H1 (cell line): ENCODE results near the gene MASTL. TPM values are rescaled to one million over a fixed set of nuclear protein-coding genes. Genes with fewer than 3 reads are reported as not detected.

ENCODE experiments used
- CTCF ChIA-PET: fragments of 300-600 bp; sonication (Branson Sonifier 250); formaldehyde crosslinking; loops from one replicate; lab custom pipeline; 2021; ENCODE audit not compliant: partially characterized antibody; lab: Charles Lee
- POLR2A ChIA-PET: fragments of 300-600 bp; sonication (Branson Sonifier 250); formaldehyde crosslinking; loops from one replicate; lab custom pipeline; 2021; ENCODE audit warnings: inconsistent platforms; ENCODE audit not compliant: partially characterized antibody; lab: Charles Lee
- DNase-seq, 2 experiments: peaks; one replicate each; pipeline versions ENCODE4 v3.0.0 to v3.0.0-alpha.2; 2010 to 2022; ENCODE audit warnings: low spot score in 2 of 2, low read depth in 1 of 2, mixed read lengths in 1 of 2
- FAIRE-seq: peaks from 2 replicates; lab custom pipeline; 2011; peaks lifted over from hg19 to GRCh38; lab: Jason Lieb, UNC
- H2AFZ ChIP-seq: 2 replicates; pipeline ENCODE4 v1.8.1; 2012; ENCODE audit warnings: low read length, inconsistent platforms
- H2AK5ac ChIP-seq: 2 replicates; pipeline ENCODE4 v1.6.1; 2013; ENCODE audit warnings: low read depth, low read length
- H2BK120ac ChIP-seq: replicated peaks from 2 replicates; pipeline ENCODE3; 2013; ENCODE audit warnings: low read depth, low read length, inconsistent platforms
- H2BK12ac ChIP-seq: 2 replicates; pipeline ENCODE4 v1.6.1; 2013; ENCODE audit warnings: low read depth, low read length
- H2BK15ac ChIP-seq: 2 replicates; pipeline ENCODE4 v1.6.1; 2013; ENCODE audit warnings: low read length
- H2BK20ac ChIP-seq: 2 replicates; pipeline ENCODE4 v1.6.1; 2013; ENCODE audit warnings: low read length
- H2BK5ac ChIP-seq: 2 replicates; pipeline ENCODE4 v1.6.1; 2013; ENCODE audit warnings: low read depth, low read length
- H3K14ac ChIP-seq: 2 replicates; pipeline ENCODE4 v1.6.1; 2013; ENCODE audit warnings: inconsistent platforms; ENCODE audit not compliant: insufficient read length
- H3K18ac ChIP-seq: 2 replicates; pipeline ENCODE4 v1.6.1; 2013; ENCODE audit warnings: low read length; ENCODE audit errors: extremely low read depth
- H3K23ac ChIP-seq: 2 replicates; pipeline ENCODE4 v1.6.1; 2013; ENCODE audit warnings: inconsistent platforms; ENCODE audit not compliant: insufficient read length
- H3K23me2 ChIP-seq: 2 replicates; pipeline ENCODE4 v1.6.1; 2013; ENCODE audit warnings: low read depth, low read length
- H3K27ac ChIP-seq: 2 replicates; pipeline ENCODE4 v1.6.1; 2011; ENCODE audit warnings: low read depth, low read length, inconsistent platforms
- H3K27me3 ChIP-seq, 4 experiments: replicated peaks in 1 of 4; 1 replicate in 1 of 4; 2 replicates in 3 of 4; pipeline versions ENCODE4 v1.6.1 to v1.8.1; 2011 to 2013; ENCODE audit warnings: low read length in 3 of 4, mild to moderate bottlenecking in 3 of 4, inconsistent platforms in 2 of 4, mixed read lengths in 2 of 4, moderate library complexity in 1 of 4; ENCODE audit not compliant: control insufficient read depth in 3 of 4, insufficient read depth in 3 of 4; ENCODE audit errors: extremely low read depth in 1 of 4
- H3K36me3 ChIP-seq, 4 experiments: 2 replicates each; pipeline versions ENCODE4 v1.6.1 to v1.8.1; 2011 to 2013; ENCODE audit warnings: mild to moderate bottlenecking in 4 of 4, low read length in 3 of 4, moderate library complexity in 2 of 4, control low read depth in 1 of 4, inconsistent platforms in 1 of 4; ENCODE audit not compliant: insufficient read depth in 4 of 4, control insufficient read depth in 2 of 4
- H3K4ac ChIP-seq: replicated peaks from 2 replicates; pipeline ENCODE3; 2013; ENCODE audit warnings: low read length, low read depth, mixed read lengths, inconsistent platforms; ENCODE audit not compliant: insufficient read length
- H3K4me1 ChIP-seq, 4 experiments: replicated peaks in 1 of 4; 1 replicate in 1 of 4; 2 replicates in 3 of 4; pipeline versions ENCODE4 v1.6.1 to v1.8.1; 2011 to 2013; ENCODE audit warnings: low read length in 3 of 4, inconsistent platforms in 2 of 4, mixed read lengths in 1 of 4; ENCODE audit not compliant: insufficient read depth in 4 of 4, control insufficient read depth in 3 of 4
- H3K4me2 ChIP-seq, 2 experiments: 2 replicates each; pipeline versions ENCODE4 v1.6.1 to v1.8.1; 2011 to 2013; ENCODE audit warnings: low read depth in 2 of 2, low read length in 2 of 2, control low read depth in 1 of 2, inconsistent platforms in 1 of 2, mild to moderate bottlenecking in 1 of 2; ENCODE audit not compliant: insufficient read depth in 1 of 2
- H3K4me3 ChIP-seq, 4 experiments: fragments of 200-600, 300-600 bp in 1 of 4; sonication (generic), shearing (Covaris generic), sonication (Bioruptor Twin) in 1 of 4; 2 replicates each; pipeline versions ENCODE4 v1.5.1 to v1.8.1; 2011 to 2016; ENCODE audit warnings: low read length in 4 of 4, low read depth in 3 of 4, control low read depth in 2 of 4, inconsistent platforms in 2 of 4, mild to moderate bottlenecking in 2 of 4, mixed read lengths in 1 of 4, moderate library complexity in 1 of 4; ENCODE audit not compliant: insufficient read depth in 2 of 4; ENCODE audit errors: extremely low read depth in 1 of 4
- H3K56ac ChIP-seq: replicated peaks from 2 replicates; pipeline ENCODE3; 2013; ENCODE audit warnings: low read depth, mild to moderate bottlenecking, mixed read lengths, low read length, inconsistent platforms; ENCODE audit not compliant: insufficient read length
- H3K79me1 ChIP-seq: 2 replicates; pipeline ENCODE4 v1.6.1; 2013; ENCODE audit warnings: low read depth, low read length, control low read depth
- H3K79me2 ChIP-seq, 2 experiments: 2 replicates each; pipeline versions ENCODE4 v1.6.1 to v1.8.1; 2012 to 2013; ENCODE audit warnings: low read length in 2 of 2, mild to moderate bottlenecking in 2 of 2, inconsistent platforms in 1 of 2; ENCODE audit not compliant: insufficient read depth in 2 of 2, control insufficient read depth in 1 of 2
- H3K9ac ChIP-seq, 4 experiments: replicated peaks in 1 of 4; 1 replicate in 1 of 4; 2 replicates in 3 of 4; pipeline versions ENCODE4 v1.6.1 to v1.8.1; 2011 to 2013; ENCODE audit warnings: low read depth in 3 of 4, low read length in 3 of 4, control low read depth in 2 of 4, mild to moderate bottlenecking in 2 of 4, moderate library complexity in 2 of 4, inconsistent platforms in 1 of 4; ENCODE audit errors: extremely low read depth in 1 of 4
- H3K9me3 ChIP-seq, 2 experiments: 2 replicates each; pipeline versions ENCODE4 v1.6.1 to v1.8.1; 2012 to 2013; ENCODE audit warnings: mild to moderate bottlenecking in 2 of 2, moderate library complexity in 2 of 2, control low read depth in 1 of 2, inconsistent platforms in 1 of 2, low read depth in 1 of 2, low read length in 1 of 2, mixed read lengths in 1 of 2; ENCODE audit not compliant: insufficient read depth in 2 of 2
- H4K20me1 ChIP-seq, 2 experiments: replicated peaks in 1 of 2; 2 replicates each; pipeline versions ENCODE3 to v1.8.1; 2011 to 2013; ENCODE audit warnings: inconsistent platforms in 2 of 2, low read length in 2 of 2, mild to moderate bottlenecking in 1 of 2; ENCODE audit not compliant: insufficient read depth in 2 of 2, control insufficient read depth in 1 of 2
- H4K5ac ChIP-seq: 2 replicates; pipeline ENCODE4 v1.6.1; 2013; ENCODE audit warnings: low read length, low read depth, mixed read lengths, inconsistent platforms; ENCODE audit not compliant: insufficient read length
- H4K8ac ChIP-seq: 2 replicates; pipeline ENCODE4 v1.8.0; 2013; ENCODE audit warnings: mild to moderate bottlenecking, moderate library complexity, low read length, inconsistent platforms; ENCODE audit not compliant: insufficient read depth; ENCODE audit errors: extremely low read depth
- H4K91ac ChIP-seq: replicated peaks from 2 replicates; pipeline ENCODE3; 2013; ENCODE audit warnings: low read length, mixed read lengths, inconsistent platforms; ENCODE audit not compliant: insufficient read length
- BCL11A ChIP-seq, 2 experiments: IDR thresholded peaks; one replicate each; pipeline ENCODE4 v1.6.1; 2011; ENCODE audit warnings: low read depth in 2 of 2, low read length in 2 of 2, mild to moderate bottlenecking in 2 of 2
- CREB1 ChIP-seq: IDR thresholded peaks from 2 replicates; pipeline ENCODE4 v1.6.1; 2012; ENCODE audit warnings: inconsistent platforms
- CTCF ChIP-seq, 3 experiments: IDR thresholded peaks; 1 replicate in 2 of 3; 2 replicates in 1 of 3; pipeline versions ENCODE4 v1.5.1 to v1.6.1; 2011; ENCODE audit warnings: low read length in 3 of 3, mild to moderate bottlenecking in 3 of 3, inconsistent platforms in 2 of 3, low read depth in 1 of 3, moderate library complexity in 1 of 3; ENCODE audit not compliant: insufficient read depth in 1 of 3; ENCODE audit errors: control extremely low read depth in 1 of 3
- GABPA ChIP-seq: IDR thresholded peaks from 2 replicates; pipeline ENCODE4 v1.6.1; 2011; ENCODE audit warnings: mild to moderate bottlenecking, low read length, moderate library complexity, borderline replicate concordance; ENCODE audit not compliant: insufficient read depth
- KDM4A ChIP-seq: IDR thresholded peaks from one replicate; pipeline ENCODE4 v1.7.1; 2012; ENCODE audit warnings: low read depth, mild to moderate bottlenecking, moderate library complexity, low read length, inconsistent platforms; ENCODE audit not compliant: severe bottlenecking
- RBBP5 ChIP-seq: IDR thresholded peaks from 2 replicates; pipeline ENCODE4 v1.7.1; 2012; ENCODE audit warnings: low read depth, mild to moderate bottlenecking, inconsistent platforms, low read length, moderate library complexity, borderline replicate concordance
- SAP30 ChIP-seq: fragments of 300-600 bp; sonication (generic); IDR thresholded peaks from 2 replicates; pipeline ENCODE4 v1.7.1; 2012; ENCODE audit warnings: low read length, moderate library complexity, mild to moderate bottlenecking, inconsistent platforms; ENCODE audit not compliant: insufficient read depth, insufficient replicate concordance
- SP1 ChIP-seq: IDR thresholded peaks from 2 replicates; pipeline ENCODE4 v1.6.1; 2011; ENCODE audit warnings: low read depth, low read length
- SP4 ChIP-seq: IDR thresholded peaks from 2 replicates; pipeline ENCODE4 v1.6.1; 2012; ENCODE audit warnings: low read length, inconsistent platforms
- TBP ChIP-seq: IDR thresholded peaks from 2 replicates; pipeline ENCODE4 v1.6.1; 2011; ENCODE audit warnings: low read depth, low read length, improper control_type of control experiment
- WGBS, 2 experiments: shearing (Covaris generic) in 1 of 2; methylation state at CpG; one replicate each; pipeline versions ENCODE4 v1.1.6 to v1.1.7; 2013 to 2015; ENCODE audit warnings: low lambda C conversion rate in 2 of 2, mixed read lengths in 2 of 2, inconsistent platforms in 1 of 2, low coverage in 1 of 2, missing lambda C conversion rate in 1 of 2; ENCODE audit not compliant: insufficient replicate concordance in 2 of 2, insufficient coverage in 1 of 2, insufficient read length in 1 of 2; ENCODE audit errors: extremely low coverage in 1 of 2, missing lambda C conversion rate in 1 of 2; 5-methylcytosine and 5-hydroxymethylcytosine counted together
- polyA plus RNA-seq, 7 experiments: library from polyadenylated mRNA; depleted of rRNA in 3 of 7; stranded (reverse) in 5 of 7; unstranded in 2 of 7; fragments of >200 nt in 5 of 7; fragments of 200-250 nt in 2 of 7; gene quantifications; 1 replicate in 5 of 7; 2 replicates in 1 of 7; 4 replicates in 1 of 7; pipeline versions ENCODE4 v1.2.1 to v1.2.3, GENCODE V29; 2011 to 2013; ENCODE audit warnings: missing spikeins in 2 of 7, mixed read lengths in 2 of 7
- total RNA-seq: library from RNA; stranded (reverse); fragmentation: NEBNext Ultra II Directional; extraction: Animal tissue kit (Norgen Biotek cat#: 25700); gene quantifications from 2 replicates; pipeline ENCODE4 v1.2.1, GENCODE V29; 2021

Gene MASTL
- total and polyA plus RNA-seq, 2 of the 8 experiments (the other 6 are each of a cell fraction or from before 2014, with no cell fraction given): 14.9 to 42.5 TPM

- H3K79me1 ChIP-seq: no peaks in the 10 kb centered on the region
- peaks cover 2 to 41% (median 18%) of the 10 kb centered on the region in 4 experiments; a peak in 6 of 8 replicates for H3K36me3 ChIP-seq
- no peak overlapping the region for H3K18ac ChIP-seq
- H2AFZ ChIP-seq: no peak overlapping the region
- no peaks in the 10 kb centered on the region for H3K23me2 ChIP-seq
- ChIA-PET CTCF (no interaction called here), POLR2A (interaction anchor here (1.4 kb wide), 1 partner anchor 46 kb away, joined by 5 read pairs; the partner anchor contains the start of gene YME1L1)
- H3K4me3 ChIP-seq: no peak overlapping the region
- H4K8ac ChIP-seq: no peak overlapping the region
- no peaks in the 10 kb centered on the region; a peak in 1 of 7 replicates for H3K4me1 ChIP-seq
- no peak for DNase-seq
- H4K20me1 ChIP-seq: peaks cover 0 to 5% of the 10 kb centered on the region in 2 experiments
- H2BK20ac ChIP-seq: no peak overlapping the region
- TF ChIP-seq RBBP5 (no peak), CTCF (IDR thresholded peaks at IDR 0.05; ENCODE audit: control extremely low read depth in 1 of 3, insufficient read depth in 1 of 3, low read depth in 1 of 3, low read length in 3 of 3) (no peak), SAP30 (no peak), CREB1 (no peak), GABPA (no peak), TBP (no peak), SP4 (no peak), BCL11A (IDR thresholded peaks at IDR 0.05; ENCODE audit: low read depth in 2 of 2, low read length in 2 of 2) (no peak), SP1 (no peak), KDM4A (no peak)
- TF ChIP-seq, all 59 proteins: peak for 0
- no peak overlapping the region for H2BK12ac ChIP-seq
- no peak overlapping the region for H3K27ac ChIP-seq
- H4K91ac ChIP-seq: no peak overlapping the region
- no peak for FAIRE-seq
- H3K23ac ChIP-seq: no peak overlapping the region
- H3K14ac ChIP-seq: no peak overlapping the region
- H2BK15ac ChIP-seq: no peak overlapping the region
- H3K4ac ChIP-seq: no peak overlapping the region
- no peak overlapping the region for H2AK5ac ChIP-seq
- no peak overlapping the region for H3K56ac ChIP-seq
- H3K9me3 ChIP-seq: peaks cover 0 to 3% of the 10 kb centered on the region in 2 experiments; a peak in 1 of 4 replicates
- no peak overlapping the region for H2BK120ac ChIP-seq
- H3K27me3 ChIP-seq: no peaks in the 10 kb centered on the region
- no peak overlapping the region for H4K5ac ChIP-seq
- 85% methylated on average over 3 of the region's 3 CpGs; no CpG with 5 or more reads in 1 of the 2 experiments for WGBS, 2 experiments
- no peak overlapping the region for H3K4me2 ChIP-seq
- H3K9ac ChIP-seq: no peak overlapping the region
- H3K79me2 ChIP-seq: no peaks in the 10 kb centered on the region
- H2BK5ac ChIP-seq: no peak overlapping the region
Measured at GRCh38 chr10:27108165-27108564, 47.0 kb upstream of the MASTL start.
